Measurements from ENCODE around the gene EXOSC10. TPM values are rescaled to one million over a fixed set of nuclear protein-coding genes. Genes with fewer than 3 reads are reported as not detected.

EXOSC10 gene
- polyA plus RNA-seq, 2 of the 4 experiments (the other 2 are of a cell fraction), result 45.4 to 76.9 TPM

DNA sequence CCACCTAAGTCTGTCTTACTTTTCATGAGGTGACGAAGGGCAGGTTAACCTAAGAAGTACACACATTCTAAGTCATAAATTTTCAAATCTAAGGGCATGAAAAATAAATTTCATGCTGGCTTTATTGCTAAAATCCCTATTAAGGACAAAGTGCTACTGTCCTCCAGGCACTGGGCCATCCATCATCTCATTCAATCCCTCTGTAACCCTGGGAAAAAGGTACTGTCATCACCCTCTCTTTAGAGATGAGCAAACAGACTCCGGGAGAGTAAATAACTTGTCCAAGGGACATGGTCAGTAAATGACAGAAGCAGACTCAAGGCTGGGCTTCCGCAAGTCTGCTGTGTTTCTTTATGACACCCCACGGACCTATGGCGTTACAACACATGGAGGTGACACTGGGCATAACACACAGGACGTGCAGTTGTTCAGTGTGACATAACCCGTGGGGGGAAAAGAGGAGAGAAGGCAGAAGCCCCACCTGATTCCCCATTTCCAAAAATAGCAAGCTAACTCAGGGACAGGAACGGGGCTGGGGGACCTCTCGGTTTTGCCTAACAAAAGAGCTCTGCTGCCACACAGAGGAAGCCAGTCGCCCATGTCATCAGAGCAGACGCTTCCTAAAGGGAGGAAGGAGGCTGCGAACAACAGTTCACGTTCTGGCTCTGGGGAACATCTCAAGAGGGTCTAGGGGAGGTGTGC, 27.3 kb downstream of the EXOSC10 start:
- H3K4me3 ChIP-seq, result no peak overlapping the region
- no peak for FAIRE-seq
- ATAC-seq, result no peak
- H3K27ac ChIP-seq, result no peak overlapping the region
- no peaks in the 10 kb centered on the region for H3K9me3 ChIP-seq
- ChIA-PET CTCF (interaction anchor here (0.9 to 1.0 kb wide), 2 partner anchors 15 to 35 kb away, joined by 3 to 4 read pairs; no protein-coding TSS in a partner anchor), POLR2A (no interaction called here)
- DNase-seq (ENCODE audit: low read depth in 1 of 2, low spot score in 1 of 2), result no peak
- TF ChIP-seq GATA3 (IDR thresholded peaks at IDR 0.05; ENCODE audit: borderline replicate concordance) (no peak), NPAS2 (CRISPR knock-in tag; IDR thresholded peaks at IDR 0.05; ENCODE audit: borderline replicate concordance) (no peak), ELK1 (IDR thresholded peaks at IDR 0.05; ENCODE audit: low read depth, low read length) (no peak), BHLHE40 (IDR thresholded peaks at IDR 0.05; ENCODE audit: low read depth, low read length) (no peak), EHF (CRISPR knock-in tag; IDR thresholded peaks at IDR 0.05) (no peak), HOXB13 (CRISPR knock-in tag; IDR thresholded peaks at IDR 0.05; ENCODE audit: low read depth) (no peak)
- TF ChIP-seq, protein P1, sequence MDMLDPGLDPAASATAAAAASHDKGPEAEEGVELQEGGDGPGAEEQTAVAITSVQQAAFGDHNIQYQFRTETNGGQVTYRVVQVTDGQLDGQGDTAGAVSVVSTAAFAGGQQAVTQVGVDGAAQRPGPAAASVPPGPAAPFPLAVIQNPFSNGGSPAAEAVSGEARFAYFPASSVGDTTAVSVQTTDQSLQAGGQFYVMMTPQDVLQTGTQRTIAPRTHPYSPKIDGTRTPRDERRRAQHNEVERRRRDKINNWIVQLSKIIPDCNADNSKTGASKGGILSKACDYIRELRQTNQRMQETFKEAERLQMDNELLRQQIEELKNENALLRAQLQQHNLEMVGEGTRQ (IDR thresholded peaks at IDR 0.05), result no peak
- no peaks in the 10 kb centered on the region for H3K4me1 ChIP-seq
- no peak overlapping the region for H3K4me2 ChIP-seq
- 66% methylated on average over 13 of the region's 13 CpGs for WGBS (ENCODE audit: missing lambda C conversion rate)

GRCh38 chr1:11071463-11072215, 28.0 kb downstream of the EXOSC10 start:
- POLR2A ChIA-PET, result no interaction called here
- CTCF ChIA-PET, result interaction anchor here (2.0 kb wide), 1 partner anchor 35 kb away, joined by 7 read pairs; no protein-coding TSS in a partner anchor
- no peak overlapping the region for H3K4me3 ChIP-seq
- no peaks in the 10 kb centered on the region for H3K9me3 ChIP-seq
- DNase-seq (ENCODE audit: low read depth in 1 of 2, low spot score in 1 of 2) (no peak), ATAC-seq (no peak), FAIRE-seq (no peak)
- WGBS (ENCODE audit: missing lambda C conversion rate), result 82% methylated on average over 13 of the region's 15 CpGs
- H3K27ac ChIP-seq, result no peak overlapping the region
- no peaks in the 10 kb centered on the region for H3K4me1 ChIP-seq
- H3K4me2 ChIP-seq, result no peak overlapping the region
- TF ChIP-seq RFX5 (IDR thresholded peaks at IDR 0.05) (no peak), SMC3 (IDR thresholded peaks at IDR 0.05) (no peak), RARB (CRISPR knock-in tag; IDR thresholded peaks at IDR 0.05) (no peak), NPAS2 (CRISPR knock-in tag; IDR thresholded peaks at IDR 0.05; ENCODE audit: borderline replicate concordance) (no peak), RCOR1 (IDR thresholded peaks at IDR 0.05; ENCODE audit: low read depth, low read length) (no peak), HEYL (CRISPR knock-in tag; IDR thresholded peaks at IDR 0.05) (no peak), HDAC2 (IDR thresholded peaks at IDR 0.05) (no peak), EP300 (IDR thresholded peaks at IDR 0.05) (no peak), HMGXB4 (CRISPR knock-in tag; IDR thresholded peaks at IDR 0.05; ENCODE audit: borderline replicate concordance) (no peak), FOXS1 (CRISPR knock-in tag; IDR thresholded peaks at IDR 0.05) (no peak), NR3C1 (IDR thresholded peaks at IDR 0.05) (no peak), MAX (IDR thresholded peaks at IDR 0.05) (no peak), TFCP2L1 (CRISPR knock-in tag; IDR thresholded peaks at IDR 0.05) (no peak), RAD21 (conservative IDR thresholded peaks at IDR 0.05 in 1 of 2, IDR thresholded peaks at IDR 0.05 in 1 of 2) (no peak), HOXB13 (CRISPR knock-in tag; IDR thresholded peaks at IDR 0.05; ENCODE audit: low read depth) (no peak), ELK1 (IDR thresholded peaks at IDR 0.05; ENCODE audit: low read depth, low read length) (no peak), MAFK (IDR thresholded peaks at IDR 0.05; ENCODE audit: partially characterized antibody) (no peak)
- TF ChIP-seq, protein P2, sequence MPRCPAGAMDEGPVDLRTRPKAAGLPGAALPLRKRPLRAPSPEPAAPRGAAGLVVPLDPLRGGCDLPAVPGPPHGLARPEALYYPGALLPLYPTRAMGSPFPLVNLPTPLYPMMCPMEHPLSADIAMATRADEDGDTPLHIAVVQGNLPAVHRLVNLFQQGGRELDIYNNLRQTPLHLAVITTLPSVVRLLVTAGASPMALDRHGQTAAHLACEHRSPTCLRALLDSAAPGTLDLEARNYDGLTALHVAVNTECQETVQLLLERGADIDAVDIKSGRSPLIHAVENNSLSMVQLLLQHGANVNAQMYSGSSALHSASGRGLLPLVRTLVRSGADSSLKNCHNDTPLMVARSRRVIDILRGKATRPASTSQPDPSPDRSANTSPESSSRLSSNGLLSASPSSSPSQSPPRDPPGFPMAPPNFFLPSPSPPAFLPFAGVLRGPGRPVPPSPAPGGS (IDR thresholded peaks at IDR 0.05), result no peak
- TF ChIP-seq, protein P3, sequence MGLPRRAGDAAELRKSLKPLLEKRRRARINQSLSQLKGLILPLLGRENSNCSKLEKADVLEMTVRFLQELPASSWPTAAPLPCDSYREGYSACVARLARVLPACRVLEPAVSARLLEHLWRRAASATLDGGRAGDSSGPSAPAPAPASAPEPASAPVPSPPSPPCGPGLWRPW (IDR thresholded peaks at IDR 0.05), result no peak
- TF ChIP-seq, protein P4, sequence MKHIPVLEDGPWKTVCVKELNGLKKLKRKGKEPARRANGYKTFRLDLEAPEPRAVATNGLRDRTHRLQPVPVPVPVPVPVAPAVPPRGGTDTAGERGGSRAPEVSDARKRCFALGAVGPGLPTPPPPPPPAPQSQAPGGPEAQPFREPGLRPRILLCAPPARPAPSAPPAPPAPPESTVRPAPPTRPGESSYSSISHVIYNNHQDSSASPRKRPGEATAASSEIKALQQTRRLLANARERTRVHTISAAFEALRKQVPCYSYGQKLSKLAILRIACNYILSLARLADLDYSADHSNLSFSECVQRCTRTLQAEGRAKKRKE (CRISPR knock-in tag; IDR thresholded peaks at IDR 0.05; ENCODE audit: low read depth), result no peak

Measured in A549 (cell line).